NB4 (cell line): ENCODE data around the gene GXYLT2.

Experiments used
- MYC ChIP-seq: IDR thresholded peaks from 2 replicates; pipeline ENCODE4 v1.6.1; 2011; ENCODE audit warnings: low read depth, low read length
- TF ChIP-seq, protein P1 (sequence below): IDR thresholded peaks from one replicate; pipeline ENCODE4 v1.5.1; 2012; ENCODE audit warnings: low read depth, low read length
- TF ChIP-seq, protein P2 (sequence below): IDR thresholded peaks from 2 replicates; pipeline ENCODE4 v1.6.1; 2011; ENCODE audit warnings: low read depth, low read length

DNA sequence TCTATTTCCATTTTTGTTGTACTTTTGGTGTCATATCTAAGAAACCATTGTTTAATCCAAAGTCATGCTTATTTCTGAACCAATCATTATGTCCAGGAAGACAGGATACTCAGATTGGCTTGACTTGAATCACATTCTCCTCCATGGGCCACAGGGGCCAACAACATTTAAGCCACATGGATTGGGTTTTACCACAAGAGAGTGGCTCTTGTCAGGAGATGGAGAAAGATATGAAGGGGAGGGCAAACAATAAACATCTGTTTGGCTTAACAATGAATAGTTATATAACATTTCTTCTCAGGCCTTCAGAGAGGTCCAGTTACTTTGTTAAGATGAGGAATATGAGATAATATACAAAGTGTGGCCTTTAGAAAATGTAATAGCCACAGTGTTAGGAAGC lies 44.6 kb downstream of the GXYLT2 start:
- TF ChIP-seq, protein P1, sequence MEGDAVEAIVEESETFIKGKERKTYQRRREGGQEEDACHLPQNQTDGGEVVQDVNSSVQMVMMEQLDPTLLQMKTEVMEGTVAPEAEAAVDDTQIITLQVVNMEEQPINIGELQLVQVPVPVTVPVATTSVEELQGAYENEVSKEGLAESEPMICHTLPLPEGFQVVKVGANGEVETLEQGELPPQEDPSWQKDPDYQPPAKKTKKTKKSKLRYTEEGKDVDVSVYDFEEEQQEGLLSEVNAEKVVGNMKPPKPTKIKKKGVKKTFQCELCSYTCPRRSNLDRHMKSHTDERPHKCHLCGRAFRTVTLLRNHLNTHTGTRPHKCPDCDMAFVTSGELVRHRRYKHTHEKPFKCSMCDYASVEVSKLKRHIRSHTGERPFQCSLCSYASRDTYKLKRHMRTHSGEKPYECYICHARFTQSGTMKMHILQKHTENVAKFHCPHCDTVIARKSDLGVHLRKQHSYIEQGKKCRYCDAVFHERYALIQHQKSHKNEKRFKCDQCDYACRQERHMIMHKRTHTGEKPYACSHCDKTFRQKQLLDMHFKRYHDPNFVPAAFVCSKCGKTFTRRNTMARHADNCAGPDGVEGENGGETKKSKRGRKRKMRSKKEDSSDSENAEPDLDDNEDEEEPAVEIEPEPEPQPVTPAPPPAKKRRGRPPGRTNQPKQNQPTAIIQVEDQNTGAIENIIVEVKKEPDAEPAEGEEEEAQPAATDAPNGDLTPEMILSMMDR = no peak
- TF ChIP-seq, protein P2, sequence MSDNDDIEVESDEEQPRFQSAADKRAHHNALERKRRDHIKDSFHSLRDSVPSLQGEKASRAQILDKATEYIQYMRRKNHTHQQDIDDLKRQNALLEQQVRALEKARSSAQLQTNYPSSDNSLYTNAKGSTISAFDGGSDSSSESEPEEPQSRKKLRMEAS = no peak
- no peak for TF ChIP-seq MYC
